GM19468 (cell line): ENCODE measurements around the gene NME3.

Source experiments
- ATAC-seq: cut with Tn5 transposase; IDR thresholded peaks from one replicate; pipeline ENCODE4 v1.9.1; 2021; ENCODE audit warnings: mild to moderate bottlenecking, moderate library complexity, moderate number of reproducible peaks; ENCODE audit not compliant: unreplicated experiment; ENCODE audit errors: extremely low read depth

NME3 gene

DNA sequence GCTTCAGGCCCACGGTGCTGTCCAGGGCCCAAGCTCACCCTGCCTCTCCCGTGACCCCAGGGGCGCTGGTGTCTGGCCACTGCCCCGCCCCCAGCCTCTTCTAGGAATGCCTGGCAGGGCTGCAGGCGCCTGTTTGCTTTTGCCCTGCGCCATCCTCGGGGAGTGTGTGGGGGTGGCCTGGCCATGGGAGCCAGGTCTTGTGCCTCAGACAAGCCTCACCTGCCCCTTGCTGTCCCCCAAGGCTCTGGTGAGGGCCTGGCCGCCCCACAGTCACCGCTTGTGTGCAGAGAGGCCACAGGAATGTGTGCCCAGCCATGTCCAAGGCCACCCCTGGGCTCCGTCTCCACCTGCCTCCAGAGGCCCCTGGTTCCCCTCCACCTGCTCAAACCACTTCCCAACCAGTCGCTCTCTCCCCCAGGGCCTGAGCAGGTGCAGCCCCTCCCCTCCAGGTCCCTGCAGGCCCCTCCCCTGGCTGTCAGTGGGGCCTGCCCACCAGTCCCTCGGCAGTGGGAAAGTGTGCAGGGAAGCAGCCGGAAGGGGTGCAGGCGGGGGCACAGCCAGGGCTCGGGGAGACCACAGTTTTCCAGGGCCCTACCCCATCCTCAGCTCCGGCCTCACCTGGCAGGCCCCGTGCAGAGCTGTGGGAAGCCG lies 23.0 kb upstream of the NME3 start:
- no peak for ATAC-seq

DNA sequence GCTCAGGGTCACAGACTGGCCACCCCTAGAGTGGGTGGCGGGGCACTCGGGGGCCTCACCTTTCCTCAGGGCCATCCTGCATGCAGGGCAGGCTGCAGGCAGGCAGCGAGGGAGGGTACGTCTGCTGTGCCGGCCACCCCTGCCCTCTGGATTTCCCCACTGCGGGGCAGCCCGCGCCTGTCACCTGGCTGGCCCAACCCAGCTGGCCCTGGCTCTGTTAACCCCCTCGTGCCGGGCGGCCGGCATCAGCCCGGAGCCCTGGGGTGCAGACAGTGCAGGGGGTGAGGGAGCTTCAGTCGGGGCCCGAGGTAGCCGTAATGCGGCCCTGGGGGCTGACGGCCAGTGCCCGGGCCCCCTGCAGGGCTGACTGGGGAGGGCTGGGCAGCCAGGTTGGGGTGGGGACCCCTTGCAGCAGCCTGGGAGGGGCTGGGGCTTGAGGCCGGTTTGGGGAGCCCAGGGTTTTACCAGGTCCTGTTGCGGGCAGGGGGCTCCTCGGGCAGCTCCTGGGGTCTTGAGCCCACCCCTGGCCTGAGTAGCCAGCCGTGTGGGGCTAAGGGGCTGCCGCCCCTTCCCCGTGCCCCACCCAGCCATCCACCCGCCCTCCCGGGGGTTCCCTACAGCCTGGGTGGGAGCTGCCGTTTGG lies 22.4 kb upstream of the NME3 start, which contains the start of gene IGFALS:
TSS of gene IGFALS (minus strand) at position 128 of the 643 bp plus-strand sequence. CDS start at position 75, 53 bp downstream.
- ATAC-seq, result no peak

DNA sequence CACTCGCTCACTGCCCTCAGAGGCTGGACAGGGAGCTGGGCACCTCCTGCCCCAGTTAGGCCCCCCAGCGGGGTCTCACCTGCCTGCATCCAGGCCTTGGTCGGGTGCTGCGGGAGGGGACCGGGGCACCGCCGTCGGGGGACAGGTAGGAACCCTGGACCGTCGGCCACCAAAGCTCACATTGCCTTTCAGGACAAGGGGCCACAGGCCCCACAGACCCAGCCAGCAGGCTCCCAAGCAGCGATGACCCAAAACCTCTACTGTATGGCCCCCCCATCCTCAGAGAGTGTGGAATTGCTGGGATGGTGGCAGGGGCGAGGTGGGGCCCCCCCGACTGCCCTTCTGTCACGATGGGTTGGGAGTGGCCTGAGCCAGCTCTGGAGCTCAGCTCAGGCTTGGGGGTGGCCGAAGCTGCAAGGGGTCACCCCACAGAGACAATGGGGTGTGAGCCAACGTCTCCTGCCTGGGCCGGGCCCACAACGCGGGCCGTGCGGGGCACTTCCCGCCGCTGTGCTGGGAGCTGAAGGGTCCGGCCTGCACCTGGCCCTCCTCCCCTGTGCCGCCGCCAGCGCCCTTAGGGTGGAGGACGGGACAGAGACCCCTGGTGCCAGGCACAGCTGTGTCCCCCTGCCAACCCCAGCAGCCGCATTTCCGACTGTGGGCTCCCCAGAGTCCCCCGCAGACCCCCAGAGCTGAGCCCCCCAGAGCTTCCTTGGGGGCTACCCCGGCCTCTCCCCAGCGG lies 21.7 kb upstream of the NME3 start:
- no peak for ATAC-seq

DNA sequence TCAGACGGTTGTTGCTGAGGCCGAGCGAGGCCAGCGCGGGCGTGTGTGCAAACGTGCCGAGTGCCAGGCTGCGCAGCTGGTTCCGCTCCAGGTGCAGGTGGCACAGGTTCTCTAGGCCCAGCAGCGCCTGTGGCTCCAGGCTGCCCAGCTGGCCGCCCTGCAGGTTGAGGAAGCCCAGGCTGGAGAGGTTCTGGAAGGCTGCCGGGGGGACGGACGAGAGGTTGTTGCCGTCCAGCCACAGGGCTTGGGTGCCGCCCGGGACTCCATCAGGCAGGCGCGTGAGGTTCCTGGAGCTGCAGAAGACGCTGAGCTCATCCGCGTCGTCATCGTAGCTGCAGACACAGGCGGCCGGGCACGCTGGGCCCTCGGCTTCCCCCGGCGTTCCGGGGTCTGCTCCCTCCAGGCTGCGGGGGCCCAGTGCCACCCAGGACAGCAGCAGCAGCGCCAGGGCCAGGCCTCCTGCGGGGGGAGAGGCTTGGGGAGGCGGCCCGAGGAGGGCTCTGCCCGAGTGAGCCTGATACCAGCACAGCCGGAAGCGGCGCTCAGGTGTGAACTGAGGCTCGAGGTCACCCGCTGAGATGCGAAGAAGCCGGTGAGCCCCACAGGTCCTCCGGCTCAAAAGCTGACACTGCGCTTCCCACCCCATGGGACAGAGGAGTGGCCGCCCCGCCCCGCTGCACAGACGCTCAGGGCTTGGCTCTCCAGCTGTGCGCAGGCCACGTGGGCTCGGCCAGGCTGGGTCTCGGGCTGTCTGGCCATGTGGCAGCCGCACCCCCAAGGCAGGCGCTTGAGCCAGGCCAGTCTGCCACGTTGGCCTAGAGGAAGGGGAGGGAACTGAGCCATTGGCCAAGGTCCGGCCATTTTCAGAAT lies 20.8 kb upstream of the NME3 start:
- no peak for ATAC-seq

DNA sequence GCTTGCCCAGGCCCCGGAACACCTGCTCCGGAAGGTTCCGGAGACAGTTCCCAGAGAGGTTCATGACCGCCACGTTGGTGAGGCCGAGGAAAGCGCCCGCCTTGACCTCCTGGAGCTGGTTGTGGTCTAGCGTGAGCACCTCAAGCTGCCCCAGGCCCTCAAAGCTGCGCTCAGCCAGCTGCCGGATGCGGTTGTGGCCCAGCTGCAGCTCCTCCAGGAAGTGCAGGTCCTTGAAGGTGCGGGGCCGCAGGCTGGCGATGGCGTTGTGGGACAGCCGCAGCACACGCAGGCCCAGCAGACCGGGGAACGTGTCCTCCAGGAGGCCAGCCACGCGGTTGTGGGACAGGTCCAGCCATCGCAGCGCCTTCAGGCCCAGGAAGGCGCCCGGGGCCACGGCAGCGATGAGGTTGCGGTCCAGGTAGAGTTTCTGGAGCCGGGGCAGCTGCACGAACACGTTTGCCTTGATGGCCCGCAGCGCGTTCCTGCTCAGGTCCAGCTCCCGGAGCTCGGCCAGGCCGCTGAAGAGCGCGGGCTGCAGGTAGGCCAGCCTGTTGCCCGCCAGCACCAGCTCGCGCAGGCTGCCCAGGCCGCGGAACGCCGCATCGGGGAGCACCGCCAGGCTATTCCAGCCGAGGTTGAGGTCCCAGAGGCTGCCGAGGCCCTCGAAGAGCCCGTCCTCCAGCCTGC lies 20.1 kb upstream of the NME3 start:
- no peak for ATAC-seq

DNA sequence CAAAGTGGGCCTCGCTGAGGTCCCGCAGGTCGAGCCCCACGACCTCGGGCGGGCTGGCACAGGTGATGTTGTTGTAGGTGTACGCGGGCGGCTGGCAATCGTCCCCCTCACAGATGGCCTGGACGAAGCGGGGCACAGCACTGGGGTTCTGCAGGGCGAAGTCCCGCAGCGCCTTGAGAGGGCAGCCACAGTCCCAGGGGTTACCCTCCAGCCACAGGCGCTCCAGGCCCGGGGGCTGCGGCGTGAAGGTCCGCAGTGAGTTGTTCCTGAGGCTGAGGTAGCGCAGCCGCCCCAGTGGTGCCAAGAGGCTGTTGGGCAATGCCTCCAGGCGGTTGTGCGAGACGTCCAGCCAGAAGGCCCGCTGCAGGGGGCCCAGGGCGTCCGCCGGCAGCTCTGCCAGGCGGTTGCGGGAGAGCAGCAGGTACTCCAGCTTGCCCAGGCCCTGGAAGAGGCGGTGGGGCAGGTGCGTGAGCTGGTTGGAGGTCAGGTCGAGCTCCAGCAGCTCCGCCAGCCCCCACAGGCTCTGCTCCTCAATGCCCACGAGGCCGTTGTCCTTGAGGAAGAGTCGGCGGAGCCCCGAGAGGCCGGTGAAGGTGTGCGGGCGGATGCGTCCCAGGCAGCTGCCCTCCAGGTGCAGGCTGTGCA lies 19.4 kb upstream of the NME3 start:
- ATAC-seq, result no peak

DNA sequence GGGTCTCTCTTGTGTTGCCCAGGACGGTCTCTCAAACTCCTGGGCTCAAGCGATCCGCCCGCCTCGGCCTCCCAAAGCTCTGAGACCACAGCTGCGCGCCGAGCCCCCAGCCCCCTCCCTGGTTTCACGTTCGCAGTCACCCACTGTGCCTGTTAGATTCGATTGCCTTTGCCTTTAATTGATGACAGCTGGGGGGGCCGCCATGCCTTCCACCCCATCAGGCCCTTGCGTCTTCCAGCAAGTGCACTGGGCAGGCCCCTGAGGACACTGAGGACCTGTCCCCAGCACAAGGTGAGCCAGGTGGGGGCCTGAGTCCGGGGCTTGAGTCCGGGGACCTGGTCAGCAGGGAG lies 18.9 kb upstream of the NME3 start:
- no peak for ATAC-seq

DNA sequence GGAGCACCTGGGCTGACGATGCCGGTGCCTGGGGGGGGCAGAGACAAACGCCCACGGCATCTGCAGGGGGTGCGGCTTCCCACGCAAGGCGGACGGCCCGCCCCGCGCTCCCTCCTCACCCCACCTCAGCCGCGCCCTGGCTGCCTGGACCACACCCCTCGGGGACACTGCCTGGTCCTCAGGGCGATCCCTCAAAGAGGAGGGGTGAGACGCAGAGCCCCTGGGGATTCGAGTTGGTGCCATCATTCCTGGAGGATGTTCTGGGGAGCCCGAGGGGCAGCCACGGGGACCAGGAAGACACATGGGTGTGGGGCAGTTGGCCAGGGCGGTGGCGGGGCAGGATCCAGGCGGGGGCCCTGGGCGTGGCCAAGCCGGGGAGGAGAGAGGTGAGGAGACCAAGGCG lies 18.3 kb upstream of the NME3 start:
- no peak for ATAC-seq

DNA sequence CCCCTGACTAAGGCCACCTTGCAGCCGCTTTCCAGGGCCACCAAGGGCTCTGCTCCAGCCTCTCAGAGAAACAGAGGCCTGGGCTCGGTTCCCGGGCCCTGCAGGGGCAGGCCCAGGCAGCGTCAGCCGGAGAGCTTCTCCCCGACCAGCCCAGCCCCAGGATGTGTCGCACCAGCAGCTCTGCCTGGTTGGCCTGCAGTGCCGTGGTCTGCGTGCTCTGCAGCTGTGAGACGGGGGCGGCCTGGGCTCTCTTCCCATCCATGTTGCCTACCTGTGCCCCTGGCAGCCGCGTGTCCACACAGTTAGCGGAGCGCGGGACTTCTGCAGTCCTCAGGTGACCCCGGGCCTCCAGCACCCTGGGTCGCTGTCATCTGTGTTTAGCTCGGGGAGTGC lies 17.4 kb upstream of the NME3 start:
- ATAC-seq, result no peak

DNA sequence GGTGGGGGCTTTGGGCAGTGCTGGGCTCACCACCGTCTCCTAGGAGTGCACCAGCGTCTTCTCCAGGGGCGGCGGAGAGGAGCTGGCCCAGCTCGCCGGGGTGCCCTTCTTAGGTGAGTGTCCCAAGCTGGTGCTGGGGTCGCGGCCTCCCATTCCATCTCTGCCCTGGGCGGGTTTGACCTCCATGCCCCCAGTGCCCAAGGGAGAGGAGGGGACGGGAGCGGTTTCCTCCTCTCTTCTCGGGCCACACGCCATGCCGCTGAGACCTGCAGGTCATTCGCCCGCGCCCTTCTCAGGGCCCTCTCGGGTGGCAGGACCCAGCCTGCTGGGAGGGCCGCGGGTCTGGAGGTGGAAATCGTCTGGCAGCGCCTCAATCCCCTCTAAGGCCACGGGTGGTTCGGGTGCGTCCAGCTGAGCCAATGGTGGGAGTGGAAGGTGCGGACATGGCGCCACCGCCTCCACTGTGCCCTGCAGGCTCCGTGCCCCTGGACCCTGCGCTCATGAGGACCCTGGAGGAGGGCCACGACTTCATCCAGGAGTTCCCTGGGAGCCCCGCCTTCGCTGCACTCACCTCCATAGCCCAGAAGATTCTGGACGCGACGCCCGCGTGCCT lies 16.9 kb upstream of the NME3 start:
- no peak for ATAC-seq

DNA sequence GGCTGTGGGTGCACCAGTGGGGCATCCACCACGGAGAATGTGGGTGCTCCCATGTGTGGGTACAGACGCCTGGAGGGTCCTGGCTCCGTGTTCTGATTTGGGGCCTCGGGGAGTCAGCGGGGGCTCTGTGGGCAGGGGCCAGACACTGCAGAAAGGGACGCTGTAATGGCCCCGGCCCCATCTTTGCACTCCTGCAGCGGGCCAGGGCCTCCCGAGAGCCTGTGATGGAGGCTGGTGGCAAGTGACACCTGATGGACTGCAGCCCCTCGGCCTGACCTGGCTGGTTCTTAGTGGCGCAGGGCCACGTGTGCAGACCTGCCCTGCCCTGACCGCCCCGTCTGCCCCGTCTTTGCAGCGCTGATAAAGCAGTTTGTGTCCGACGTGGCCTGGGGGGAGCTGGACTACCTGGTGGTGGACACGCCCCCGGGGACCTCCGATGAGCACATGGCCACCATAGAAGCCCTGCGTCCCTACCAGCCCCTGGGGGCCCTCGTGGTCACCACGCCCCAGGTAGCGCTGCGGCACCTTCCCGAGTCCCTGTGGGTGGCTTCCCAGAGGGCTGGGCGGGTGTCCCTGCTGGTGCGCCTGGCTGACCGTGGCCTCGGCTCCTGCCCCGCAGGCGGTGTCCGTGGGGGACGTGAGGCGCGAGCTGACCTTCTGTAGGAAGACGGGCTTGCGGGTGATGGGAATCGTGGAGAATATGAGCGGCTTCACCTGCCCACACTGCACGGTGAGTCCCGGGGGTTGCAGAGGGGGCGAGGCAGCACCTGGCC lies 16.2 kb upstream of the NME3 start:
- ATAC-seq, result no peak

DNA sequence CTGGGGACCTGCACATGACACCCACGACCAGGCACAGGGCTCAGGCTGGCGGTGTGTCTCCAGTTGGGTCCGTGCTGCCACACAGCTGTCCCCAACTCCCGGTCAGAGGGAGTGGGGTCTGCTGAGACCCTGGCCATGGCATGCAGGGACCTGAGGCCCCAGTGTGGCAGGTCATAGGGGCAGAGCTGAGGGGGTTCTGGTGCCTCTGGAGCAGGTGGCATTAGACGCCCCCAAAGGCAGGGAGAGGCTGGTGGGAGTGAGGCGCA lies 15.6 kb upstream of the NME3 start:
- ATAC-seq, result no peak

DNA sequence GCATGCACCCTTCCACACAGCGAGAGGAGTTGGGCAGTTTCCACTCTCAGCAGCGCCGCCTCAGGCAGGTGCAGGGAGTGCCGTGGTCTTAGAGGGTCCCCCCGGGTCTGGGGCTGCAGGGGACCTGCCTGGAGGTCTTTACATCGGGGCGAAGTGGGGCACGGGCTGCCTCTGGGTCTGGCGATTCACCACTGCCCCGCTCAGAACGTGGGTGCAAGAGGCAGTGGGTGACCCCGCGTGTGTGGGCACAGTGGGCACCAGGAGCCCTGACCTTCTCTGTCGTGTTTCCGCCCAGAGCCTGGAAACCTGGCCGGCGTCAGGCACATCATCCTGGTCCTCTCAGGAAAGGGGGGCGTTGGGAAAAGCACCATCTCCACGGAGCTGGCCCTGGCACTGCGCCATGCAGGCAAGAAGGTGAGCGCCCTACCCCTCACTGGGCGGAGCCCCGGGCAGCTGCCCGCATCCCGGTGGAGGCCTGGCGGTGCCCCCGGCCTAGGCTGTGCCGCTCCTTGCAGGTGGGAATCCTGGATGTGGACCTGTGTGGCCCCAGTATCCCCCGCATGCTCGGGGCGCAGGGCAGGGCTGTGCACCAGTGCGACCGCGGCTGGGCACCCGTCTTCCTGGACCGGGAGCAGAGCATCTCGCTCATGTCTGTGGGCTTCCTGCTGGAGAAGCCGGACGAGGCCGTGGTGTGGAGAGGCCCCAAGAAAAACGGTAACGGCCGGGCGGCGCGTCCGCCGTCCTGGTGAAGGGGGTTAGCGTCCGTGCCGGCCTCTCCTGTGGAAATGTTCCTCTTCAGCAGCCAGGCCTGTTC lies 15.1 kb upstream of the NME3 start:
- no peak for ATAC-seq

DNA sequence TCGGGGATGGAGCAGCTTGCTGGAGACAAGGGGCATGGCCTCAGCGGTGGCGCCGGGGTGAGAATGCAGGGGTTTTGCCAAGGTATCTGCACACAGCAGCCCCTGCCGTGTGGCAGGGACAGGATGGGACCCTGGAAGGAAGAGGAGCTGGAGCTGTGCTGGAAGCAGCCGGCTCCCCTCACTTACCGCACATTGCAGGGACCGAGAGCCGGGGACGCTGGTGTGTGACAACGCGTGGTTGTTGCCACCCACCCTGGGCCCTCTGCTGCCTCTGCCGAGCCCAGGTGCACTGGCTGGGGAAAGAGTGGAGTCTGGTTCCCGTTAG lies 14.5 kb upstream of the NME3 start:
- no peak for ATAC-seq

DNA sequence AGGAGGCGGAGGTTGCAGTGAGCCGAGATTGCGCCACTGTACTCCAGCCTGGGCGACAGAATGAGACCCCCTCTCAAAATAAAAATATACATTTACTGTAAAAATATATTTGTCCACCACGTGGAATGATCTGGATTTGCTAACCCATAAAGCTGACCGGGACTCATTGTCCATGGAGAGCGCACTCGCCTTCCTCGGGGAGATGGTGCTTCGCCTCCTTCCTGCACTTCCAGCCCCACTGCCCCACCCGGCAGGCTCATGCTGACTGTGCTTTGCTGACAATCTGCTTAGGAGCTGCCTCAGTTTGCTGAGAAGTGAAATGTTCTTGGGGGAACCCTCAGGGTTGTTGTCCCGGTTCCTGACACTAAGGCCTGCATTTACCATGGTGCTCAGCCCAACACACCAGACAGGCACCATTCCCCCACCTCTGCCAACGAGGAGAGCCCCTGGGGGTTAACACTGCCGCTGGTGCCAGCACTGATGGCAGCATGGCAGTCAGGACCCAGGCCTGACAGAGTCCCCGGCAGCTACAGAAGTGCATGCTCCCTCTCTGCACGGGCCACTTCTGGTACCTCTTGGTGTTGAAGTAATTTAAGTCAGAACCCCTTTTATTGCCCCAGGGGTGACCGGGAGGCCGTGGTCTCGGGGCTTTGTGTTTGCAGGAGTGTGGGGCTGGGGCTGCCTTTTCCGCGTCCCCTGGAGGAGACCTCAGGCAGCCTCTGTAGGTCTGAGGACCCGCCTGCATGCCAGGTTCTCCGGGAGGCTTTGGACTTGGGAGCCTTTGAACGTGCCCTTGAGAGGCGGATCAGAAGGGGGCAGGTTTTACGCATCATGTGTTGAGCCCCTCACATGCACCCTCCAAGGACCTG lies 13.9 kb upstream of the NME3 start:
- no peak for ATAC-seq

DNA sequence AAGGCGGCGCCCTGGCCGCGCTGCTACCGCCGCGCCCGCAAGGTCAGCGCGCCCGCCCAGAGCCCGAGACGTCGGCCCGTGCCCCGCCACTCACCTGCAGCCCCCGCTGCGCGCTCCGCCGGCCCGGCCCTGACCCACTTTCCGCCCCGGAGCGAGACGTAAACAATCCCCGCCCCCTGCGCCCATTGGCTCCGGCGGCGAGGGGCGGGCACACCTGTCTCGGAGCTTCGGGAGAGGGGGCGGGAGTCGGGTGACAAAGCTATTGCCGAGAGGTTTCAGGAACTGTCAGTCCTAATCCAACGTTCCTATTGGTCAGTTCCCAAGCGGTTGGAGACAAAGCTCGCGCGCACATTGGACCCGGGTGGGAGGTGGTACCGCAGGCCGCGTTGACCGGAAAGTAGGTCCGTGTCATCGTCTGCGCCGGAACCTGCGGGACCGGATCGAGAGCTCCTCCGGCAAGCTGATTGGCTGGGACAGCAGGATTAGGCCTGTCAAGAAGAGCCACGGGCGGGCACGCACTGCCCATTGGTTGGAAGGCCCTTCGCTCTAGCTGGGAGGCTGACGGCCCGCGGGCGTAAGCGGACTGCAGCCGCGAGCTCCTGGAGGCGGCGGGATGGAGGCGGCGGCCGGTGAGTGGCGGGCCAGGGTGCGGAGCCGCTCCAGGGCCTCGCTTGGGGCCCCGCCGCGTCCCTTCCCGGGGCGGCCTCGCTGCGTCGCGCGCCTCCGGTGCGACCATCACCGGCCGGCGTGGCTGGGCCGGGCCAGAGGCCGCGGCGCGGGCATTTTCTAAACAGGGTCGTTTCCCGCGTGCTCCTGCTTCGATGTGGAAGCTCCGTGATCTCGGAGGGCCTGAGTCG lies 11.3 kb upstream of the NME3 start, which contains the start of the genes NUBP2 and SPSB3:
TSS of gene NUBP2 (plus strand) at position 553 of the 857 bp plus-strand sequence. CDS start at position 614, 61 bp downstream.
TSS of gene SPSB3 (minus strand) at position 164 of the 857 bp plus-strand sequence. CDS start 1,088 bp downstream, outside the sequence.
- ATAC-seq, result peak; percentile 85
